ENCODE results near the gene EBNA1BP2.

EBNA1BP2 gene

GRCh38 chr1:43171876-43172526, at the start of gene EBNA1BP2, which contains the start of gene CFAP57:
TSS of gene EBNA1BP2 (minus strand) at chr1:43172290. CDS start at chr1:43172118, 172 bp downstream.
TSS of gene CFAP57 (plus strand) at chr1:43172330. CDS start at chr1:43172754, 424 bp downstream.
- no peak for TF ChIP-seq CTCF (conservative IDR thresholded peaks at IDR 0.05; ENCODE audit: low read length)
- TF ChIP-seq EZH2phosphoT487 (IDR thresholded peaks at IDR 0.05; ENCODE audit: borderline replicate concordance), result no peak
- no peaks in the 10 kb centered on the region for H3K9me2 ChIP-seq (replicated peaks; ENCODE audit: low read depth, low read length)
- peak within 1 kb of the TSS; percentile 99 for H3K4me2 ChIP-seq (ENCODE audit: low read depth, low read length, poor library complexity, severe bottlenecking)
- H3K4me1 ChIP-seq (ENCODE audit: insufficient read depth, low read length, poor library complexity, severe bottlenecking), result peaks cover 12% of the 10 kb centered on the region
- peak within 1 kb of the TSS; percentile 99 for H3K4me3 ChIP-seq (ENCODE audit: low read length, poor library complexity, severe bottlenecking)
- peaks cover 13% of the 10 kb centered on the region; the same call in 1 of the 2 replicates for H3K79me2 ChIP-seq (ENCODE audit: insufficient read depth, low read length)
- peak within 1 kb of the TSS; percentile 81 for H3K9ac ChIP-seq (ENCODE audit: low read depth, low read length, poor library complexity, severe bottlenecking)
- H3K9me3 ChIP-seq (ENCODE audit: insufficient read depth, low read depth, low read length), result no peaks in the 10 kb centered on the region
- H3K36me3 ChIP-seq (ENCODE audit: insufficient read depth, low read length), result peaks cover 10% of the 10 kb centered on the region; the same call in 1 of the 2 replicates
- H2AFZ ChIP-seq (ENCODE audit: low read length), result peak within 1 kb of the TSS; percentile 92
- H3F3A ChIP-seq (ENCODE audit: low read depth), result no peaks in the 10 kb centered on the region
- peaks cover 7% of the 10 kb centered on the region for H4K20me1 ChIP-seq (ENCODE audit: insufficient read depth, low read length, poor library complexity, severe bottlenecking)
- peaks cover 6% of the 10 kb centered on the region for H3K27me3 ChIP-seq (ENCODE audit: insufficient read depth, low read length, poor library complexity, severe bottlenecking)

GRCh38 chr1:43221797-43222196, 49.7 kb upstream of the EBNA1BP2 start:
- Histone ChIP-seq H3K9me3 (ENCODE audit: insufficient read depth, low read depth, low read length) (no peaks in the 10 kb centered on the region), H2AFZ (ENCODE audit: low read length) (no peak overlapping the region), H3K4me2 (ENCODE audit: low read depth, low read length, poor library complexity, severe bottlenecking) (no peak overlapping the region), H3K27me3 (ENCODE audit: insufficient read depth, low read length, poor library complexity, severe bottlenecking) (no peaks in the 10 kb centered on the region), H3F3A (ENCODE audit: low read depth) (no peaks in the 10 kb centered on the region), H3K9me2 (replicated peaks; ENCODE audit: low read depth, low read length) (no peaks in the 10 kb centered on the region), H3K9ac (ENCODE audit: low read depth, low read length, poor library complexity, severe bottlenecking) (no peak overlapping the region), H3K4me1 (ENCODE audit: insufficient read depth, low read length, poor library complexity, severe bottlenecking) (no peaks in the 10 kb centered on the region), H3K79me2 (ENCODE audit: insufficient read depth, low read length) (no peaks in the 10 kb centered on the region), H4K20me1 (ENCODE audit: insufficient read depth, low read length, poor library complexity, severe bottlenecking) (no peaks in the 10 kb centered on the region), H3K36me3 (ENCODE audit: insufficient read depth, low read length) (no peaks in the 10 kb centered on the region), H3K4me3 (ENCODE audit: low read length, poor library complexity, severe bottlenecking) (no peak overlapping the region)
- no peak for TF ChIP-seq EZH2phosphoT487 (IDR thresholded peaks at IDR 0.05; ENCODE audit: borderline replicate concordance)
- TF ChIP-seq CTCF (conservative IDR thresholded peaks at IDR 0.05; ENCODE audit: low read length), result no peak

- Histone ChIP-seq H3K79me2 (ENCODE audit: insufficient read depth, low read length) (no peaks in the 10 kb centered on the region), H3K4me3 (ENCODE audit: low read length, poor library complexity, severe bottlenecking) (no peak overlapping the region), H3K36me3 (ENCODE audit: insufficient read depth, low read length) (no peaks in the 10 kb centered on the region), H3K4me2 (ENCODE audit: low read depth, low read length, poor library complexity, severe bottlenecking) (no peak overlapping the region), H3K4me1 (ENCODE audit: insufficient read depth, low read length, poor library complexity, severe bottlenecking) (no peaks in the 10 kb centered on the region), H3K9ac (ENCODE audit: low read depth, low read length, poor library complexity, severe bottlenecking) (no peak overlapping the region), H4K20me1 (ENCODE audit: insufficient read depth, low read length, poor library complexity, severe bottlenecking) (no peaks in the 10 kb centered on the region), H2AFZ (ENCODE audit: low read length) (no peak overlapping the region), H3F3A (ENCODE audit: low read depth) (no peaks in the 10 kb centered on the region), H3K9me3 (ENCODE audit: insufficient read depth, low read depth, low read length) (no peaks in the 10 kb centered on the region), H3K9me2 (replicated peaks; ENCODE audit: low read depth, low read length) (no peaks in the 10 kb centered on the region), H3K27me3 (ENCODE audit: insufficient read depth, low read length, poor library complexity, severe bottlenecking) (no peaks in the 10 kb centered on the region)
- no peak for TF ChIP-seq EZH2phosphoT487 (IDR thresholded peaks at IDR 0.05; ENCODE audit: borderline replicate concordance)
- TF ChIP-seq CTCF (conservative IDR thresholded peaks at IDR 0.05; ENCODE audit: low read length), result no peak
Observed at GRCh38 chr1:43220905-43221778, 49.1 kb upstream of the EBNA1BP2 start.

Measured in Loucy (cell line).